Gastrocnemius medialis (tissue), 4 donors: ENCODE measurements around the gene LHX3.

Experiments
- CTCF ChIP-seq, 5 experiments: fragments of 450-650 bp in 3 of 5; fragments of 200-600 bp in 2 of 5; sonication (generic) in 2 of 5; IDR thresholded peaks in 4 of 5; conservative IDR thresholded peaks in 1 of 5; 1 replicate in 4 of 5; 2 replicates in 1 of 5; pipeline ENCODE4 v1.5.1; 2016 to 2019; ENCODE audit warnings: antibody characterized with exemption in 5 of 5, mild to moderate bottlenecking in 3 of 5, moderate library complexity in 3 of 5
- POLR2A ChIP-seq, 2 donors: fragments of 450-650 bp; IDR thresholded peaks; one replicate each; pipeline ENCODE4 v1.6.1; 2017; ENCODE audit warnings: antibody characterized with exemption in 2 of 2, mild to moderate bottlenecking in 2 of 2, moderate library complexity in 2 of 2

- TF ChIP-seq CTCF (IDR thresholded peaks at IDR 0.05 in 4 of 5, conservative IDR thresholded peaks at IDR 0.05 in 1 of 5) (no peak), POLR2A (IDR thresholded peaks at IDR 0.05) (no peak)
These were observed 21.9 kb upstream of the LHX3 start for GRCh38 chr9:136226680-136227407.
